Activated B cell treated with CpG ODN at 0.5 μM for 24 hours (primary cell): ENCODE measurements around the gene VASH1. TPM values are rescaled to one million over a fixed set of nuclear protein-coding genes. Genes with fewer than 3 reads are reported as not detected.

ENCODE experiments used
- ATAC-seq: fragments of 200-7000 bp; cut with Tn5 transposase; one replicate; pipeline ENCODE4 v1.10.0; 2021; ENCODE audit warnings: low read depth, mild to moderate bottlenecking, moderate library complexity
- CTCF ChIA-PET: fragments of 350-600 bp; sonication (Branson Sonifier 250); formaldehyde crosslinking; loops from one replicate; lab custom pipeline; 2021; ENCODE audit warnings: antibody characterized with exemption; lab: Charles Lee
- POLR2A ChIA-PET: fragments of 350-600 bp; sonication (Branson Sonifier 250); formaldehyde crosslinking; loops from one replicate; lab custom pipeline; 2021; ENCODE audit warnings: antibody characterized with exemption; lab: Charles Lee
- DNase-seq: peaks from one replicate; pipeline ENCODE4 v3.0.0; 2022
- H3K27ac Mint-ChIP-seq: one replicate; pipeline ENCODE4 v1.8.0; 2020; ENCODE audit warnings: mixed read lengths
- H3K27me3 Mint-ChIP-seq: one replicate; pipeline ENCODE4 v1.8.0; 2021; ENCODE audit warnings: mixed read lengths
- H3K36me3 Mint-ChIP-seq: one replicate; pipeline ENCODE4 v1.8.0; 2021; ENCODE audit warnings: low read depth, mixed read lengths
- H3K4me1 Mint-ChIP-seq: one replicate; pipeline ENCODE4 v1.8.0; 2021; ENCODE audit warnings: mixed read lengths
- H3K4me3 Mint-ChIP-seq: one replicate; pipeline ENCODE4 v1.8.0; 2020; ENCODE audit warnings: mild to moderate bottlenecking, mixed read lengths
- H3K9me3 Mint-ChIP-seq: one replicate; pipeline ENCODE4 v1.8.0; 2020; ENCODE audit warnings: mixed read lengths
- CTCF ChIP-seq: fragments of 200-600 bp; IDR thresholded peaks from one replicate; pipeline ENCODE4 v1.8.0; 2022; ENCODE audit warnings: antibody characterized with exemption, mild to moderate bottlenecking
- intact Hi-C: fragments of 100-400 bp; cut with micrococcal nuclease; formaldehyde crosslinking; loops from one replicate; pipeline ENCODE4 v1.15.1; 2024
- total RNA-seq: library from RNA; stranded (reverse); gene quantifications from 2 replicates; pipeline ENCODE4 v1.2.3, GENCODE V29; 2022

The VASH1 gene
- 1.0 TPM in 2 replicates for total RNA-seq

GRCh38 chr14:76761136-76761959 is at the start of gene VASH1:
Gene VASH1 (plus strand): TSS chr14:76761468. CDS start chr14:76762822, 1,354 bp downstream.
- Mint-ChIP-seq H3K9me3 (no peaks in the 10 kb centered on the region), H3K27ac (peak within 1 kb of the TSS; percentile 12), H3K36me3 (no peaks in the 10 kb centered on the region), H3K4me1 (peaks cover 11% of the 10 kb centered on the region), H3K27me3 (peaks cover 40% of the 10 kb centered on the region), H3K4me3 (peak within 1 kb of the TSS; percentile 79)
- ATAC-seq, result peak; percentile 91
- POLR2A ChIA-PET, result no interaction called here
- TF ChIP-seq CTCF, result no peak
- CTCF ChIA-PET, result interaction anchor here (1.0 kb wide), 1 partner anchor 24 kb away, joined by 4 read pairs; no protein-coding TSS in a partner anchor
- intact Hi-C loops, result loop anchor here (2.0 kb wide), 1 partner anchor 51 kb away; the partner anchor contains the start of gene ANGEL1
- peak; percentile 58 for DNase-seq

- ATAC-seq (no peak), DNase-seq (no peak)
- H3K4me1 Mint-ChIP-seq, result peaks cover 17% of the 10 kb centered on the region
- no peak overlapping the region for H3K27ac Mint-ChIP-seq
- H3K27me3 Mint-ChIP-seq, result peaks cover 11% of the 10 kb centered on the region
- no peak overlapping the region for H3K4me3 Mint-ChIP-seq
- intact Hi-C loops, result no loop called here
- no peaks in the 10 kb centered on the region for H3K36me3 Mint-ChIP-seq
- POLR2A ChIA-PET, result no interaction called here
- no peak for TF ChIP-seq CTCF
- no peaks in the 10 kb centered on the region for H3K9me3 Mint-ChIP-seq
- CTCF ChIA-PET, result no interaction called here
Observed at GRCh38 chr14:76713121-76713520, 48.1 kb upstream of the VASH1 start.

GRCh38 chr14:76714470-76714869 is 46.8 kb upstream of the VASH1 start:
- ChIA-PET POLR2A (interaction anchor here (0.7 kb wide), 2 partner anchors 317 to 428 kb away, joined by 4 read pairs; no protein-coding TSS in a partner anchor), CTCF (interaction anchor here (0.7 to 2.4 kb wide), 2 partner anchors 71 to 365 kb away, joined by 3 to 9 read pairs; no protein-coding TSS in a partner anchor)
- Mint-ChIP-seq H3K9me3 (no peaks in the 10 kb centered on the region), H3K27ac (no peak overlapping the region), H3K4me3 (no peak overlapping the region), H3K27me3 (peaks cover 11% of the 10 kb centered on the region), H3K4me1 (peaks cover 17% of the 10 kb centered on the region), H3K36me3 (no peaks in the 10 kb centered on the region)
- intact Hi-C loops, result no loop called here
- no peak for TF ChIP-seq CTCF
- no peak for DNase-seq
- no peak for ATAC-seq

- H3K36me3 Mint-ChIP-seq, result no peaks in the 10 kb centered on the region
- ChIA-PET POLR2A (no interaction called here), CTCF (interaction anchor here (0.7 to 2.4 kb wide), 2 partner anchors 70 to 364 kb away, joined by 3 to 9 read pairs; no protein-coding TSS in a partner anchor)
- DNase-seq, result no peak
- ATAC-seq, result no peak
- intact Hi-C loops, result no loop called here
- no peak for TF ChIP-seq CTCF
- no peaks in the 10 kb centered on the region for H3K9me3 Mint-ChIP-seq
- no peak overlapping the region for H3K4me3 Mint-ChIP-seq
- H3K4me1 Mint-ChIP-seq, result peaks cover 18% of the 10 kb centered on the region
- peaks cover 11% of the 10 kb centered on the region for H3K27me3 Mint-ChIP-seq
- H3K27ac Mint-ChIP-seq, result no peak overlapping the region
Observed at GRCh38 chr14:76715101-76715500, 46.2 kb upstream of the VASH1 start.

GRCh38 chr14:76715511-76716081 is 45.7 kb upstream of the VASH1 start:
- ChIA-PET CTCF (interaction anchor here (1.0 to 2.4 kb wide), 2 partner anchors 8 to 69 kb away, joined by 5 to 9 read pairs; no protein-coding TSS in a partner anchor), POLR2A (no interaction called here)
- DNase-seq (no peak), ATAC-seq (no peak)
- peaks cover 23% of the 10 kb centered on the region for H3K4me1 Mint-ChIP-seq
- no peak overlapping the region for H3K4me3 Mint-ChIP-seq
- peaks cover 11% of the 10 kb centered on the region for H3K27me3 Mint-ChIP-seq
- no peaks in the 10 kb centered on the region for H3K36me3 Mint-ChIP-seq
- H3K27ac Mint-ChIP-seq, result no peak overlapping the region
- intact Hi-C loops, result no loop called here
- H3K9me3 Mint-ChIP-seq, result no peaks in the 10 kb centered on the region
- TF ChIP-seq CTCF, result no peak
